K562 (cell line): ENCODE results near the gene PIGV.

Experiments
- MAZ ChIP-seq, 2 experiments: fragments of 450-650 bp in 1 of 2; sonication (generic) in 1 of 2; formaldehyde crosslinking; IDR thresholded peaks in 1 of 2; conservative IDR thresholded peaks in 1 of 2; 2 replicates each; pipeline versions ENCODE4 v1.4.0 to v1.5.0; 2020; ENCODE audit warnings: mild to moderate bottlenecking in 1 of 2, missing genetic modification reagents in 1 of 2
- ZNF212 ChIP-seq: fragments of 450-650 bp; formaldehyde crosslinking; IDR thresholded peaks from 2 replicates; pipeline ENCODE4 v1.4.0; 2020; ENCODE audit warnings: mild to moderate bottlenecking
- TF ChIP-seq, protein P1 (sequence below), 3 experiments: IDR thresholded peaks in 2 of 3; conservative IDR thresholded peaks in 1 of 3; 2 replicates each; pipeline ENCODE4 v1.5.1; 2011 to 2012; ENCODE audit warnings: low read length in 3 of 3, mild to moderate bottlenecking in 3 of 3, control low read depth in 2 of 3, improper control_type of control experiment in 1 of 3, inconsistent platforms in 1 of 3, low read depth in 1 of 3, mixed read lengths in 1 of 3, moderate library complexity in 1 of 3; ENCODE audit not compliant: insufficient read depth in 2 of 3

GRCh38 chr1:26784886-26785285, 2.9 kb upstream of the PIGV start:
- TF ChIP-seq ZNF212 (CRISPR knock-in tag) = no peak
- TF ChIP-seq MAZ (CRISPR knock-in tag; conservative IDR thresholded peaks at IDR 0.05 in 1 of 2, IDR thresholded peaks at IDR 0.05 in 1 of 2) = 0 out of 4 replicates have a peak, but pooled peaks of 1 of the 2 experiments have one; percentile 4
- TF ChIP-seq, protein P1, sequence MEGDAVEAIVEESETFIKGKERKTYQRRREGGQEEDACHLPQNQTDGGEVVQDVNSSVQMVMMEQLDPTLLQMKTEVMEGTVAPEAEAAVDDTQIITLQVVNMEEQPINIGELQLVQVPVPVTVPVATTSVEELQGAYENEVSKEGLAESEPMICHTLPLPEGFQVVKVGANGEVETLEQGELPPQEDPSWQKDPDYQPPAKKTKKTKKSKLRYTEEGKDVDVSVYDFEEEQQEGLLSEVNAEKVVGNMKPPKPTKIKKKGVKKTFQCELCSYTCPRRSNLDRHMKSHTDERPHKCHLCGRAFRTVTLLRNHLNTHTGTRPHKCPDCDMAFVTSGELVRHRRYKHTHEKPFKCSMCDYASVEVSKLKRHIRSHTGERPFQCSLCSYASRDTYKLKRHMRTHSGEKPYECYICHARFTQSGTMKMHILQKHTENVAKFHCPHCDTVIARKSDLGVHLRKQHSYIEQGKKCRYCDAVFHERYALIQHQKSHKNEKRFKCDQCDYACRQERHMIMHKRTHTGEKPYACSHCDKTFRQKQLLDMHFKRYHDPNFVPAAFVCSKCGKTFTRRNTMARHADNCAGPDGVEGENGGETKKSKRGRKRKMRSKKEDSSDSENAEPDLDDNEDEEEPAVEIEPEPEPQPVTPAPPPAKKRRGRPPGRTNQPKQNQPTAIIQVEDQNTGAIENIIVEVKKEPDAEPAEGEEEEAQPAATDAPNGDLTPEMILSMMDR (IDR thresholded peaks at IDR 0.05 in 2 of 3, conservative IDR thresholded peaks at IDR 0.05 in 1 of 3; ENCODE audit: insufficient read depth in 2 of 3, low read depth in 1 of 3, low read length in 3 of 3) = no peak
